Trophoblast cell (in vitro differentiated cells and primary cell): ENCODE results near the gene NUAK2.
A peak's percentile ranks its signal among the peaks of the same experiment; 100 is the strongest.

ENCODE experiments used
- DNase-seq, 2 donors: peaks; one replicate each; pipeline ENCODE4 v3.0.0-alpha.2; 2016
- H2AFZ ChIP-seq: 2 replicates; pipeline ENCODE4 v1.6.1; 2013; ENCODE audit warnings: low read length, moderate library complexity, mild to moderate bottlenecking; ENCODE audit not compliant: insufficient read depth, poor library complexity
- H2AK5ac ChIP-seq: 2 replicates; pipeline ENCODE4 v1.6.1; 2013; ENCODE audit warnings: mild to moderate bottlenecking, low read length
- H2BK120ac ChIP-seq: 2 replicates; pipeline ENCODE4 v1.6.1; 2013; ENCODE audit warnings: low read length, mild to moderate bottlenecking, moderate library complexity; ENCODE audit not compliant: insufficient read depth, poor library complexity
- H2BK12ac ChIP-seq: 2 replicates; pipeline ENCODE4 v1.6.1; 2013; ENCODE audit warnings: mild to moderate bottlenecking, low read length, moderate library complexity
- H2BK5ac ChIP-seq: 2 replicates; pipeline ENCODE4 v1.6.1; 2013; ENCODE audit warnings: low read length, low read depth, moderate library complexity, mild to moderate bottlenecking; ENCODE audit not compliant: poor library complexity
- H3K14ac ChIP-seq: 2 replicates; pipeline ENCODE4 v1.6.1; 2013; ENCODE audit warnings: mild to moderate bottlenecking, low read length
- H3K18ac ChIP-seq: 2 replicates; pipeline ENCODE4 v1.6.1; 2013; ENCODE audit warnings: mild to moderate bottlenecking, low read length
- H3K23ac ChIP-seq: 2 replicates; pipeline ENCODE4 v1.6.1; 2013; ENCODE audit warnings: low read length
- H3K27ac ChIP-seq: 2 replicates; pipeline ENCODE4 v1.5.1; 2013; ENCODE audit warnings: low read depth, mild to moderate bottlenecking, inconsistent platforms, low read length, moderate library complexity
- H3K27me3 ChIP-seq: 2 replicates; pipeline ENCODE4 v1.6.1; 2013; ENCODE audit warnings: inconsistent platforms, mild to moderate bottlenecking, low read length, moderate library complexity; ENCODE audit not compliant: insufficient read depth
- H3K36me3 ChIP-seq, 2 experiments: 1 replicate in 1 of 2; 2 replicates in 1 of 2; pipeline ENCODE4 v1.6.1; 2013; ENCODE audit warnings: low read length in 2 of 2, mild to moderate bottlenecking in 2 of 2, moderate library complexity in 1 of 2; ENCODE audit not compliant: insufficient read depth in 2 of 2, control insufficient read depth in 1 of 2
- H3K4ac ChIP-seq: 2 replicates; pipeline ENCODE4 v1.6.1; 2013; ENCODE audit warnings: low read depth, mild to moderate bottlenecking, low read length, moderate library complexity
- H3K4me1 ChIP-seq, 2 experiments: 1 replicate in 1 of 2; 2 replicates in 1 of 2; pipeline ENCODE4 v1.6.1; 2013; ENCODE audit warnings: low read length in 2 of 2, mild to moderate bottlenecking in 2 of 2, moderate library complexity in 1 of 2; ENCODE audit not compliant: insufficient read depth in 2 of 2, control insufficient read depth in 1 of 2
- H3K4me2 ChIP-seq: 2 replicates; pipeline ENCODE4 v1.6.1; 2013; ENCODE audit warnings: inconsistent platforms, mild to moderate bottlenecking, low read length, moderate library complexity
- H3K4me3 ChIP-seq: 2 replicates; pipeline ENCODE4 v1.5.1; 2013; ENCODE audit warnings: mild to moderate bottlenecking, low read depth, low read length, inconsistent platforms
- H3K79me1 ChIP-seq: one replicate; pipeline ENCODE4 v1.6.1; 2013; ENCODE audit warnings: low read length
- H3K79me2 ChIP-seq: 2 replicates; pipeline ENCODE4 v1.6.1; 2013; ENCODE audit warnings: low read length, mild to moderate bottlenecking; ENCODE audit not compliant: control insufficient read depth, insufficient read depth, poor library complexity
- H3K9ac ChIP-seq: 2 replicates; pipeline ENCODE4 v1.6.1; 2013; ENCODE audit warnings: mild to moderate bottlenecking, low read length
- H3K9me3 ChIP-seq: 2 replicates; pipeline ENCODE4 v1.6.1; 2013; ENCODE audit warnings: low read depth, mild to moderate bottlenecking, control low read depth, inconsistent platforms, low read length; ENCODE audit not compliant: insufficient read depth
- H4K12ac ChIP-seq: 2 replicates; pipeline ENCODE4 v1.6.1; 2013; ENCODE audit warnings: low read depth, mild to moderate bottlenecking, low read length, moderate library complexity
- H4K8ac ChIP-seq: 2 replicates; pipeline ENCODE4 v1.6.1; 2013; ENCODE audit warnings: low read depth, mild to moderate bottlenecking, low read length, moderate library complexity
- H4K91ac ChIP-seq: one replicate; pipeline ENCODE4 v1.6.1; 2013; ENCODE audit warnings: low read depth, mild to moderate bottlenecking, low read length, moderate library complexity
- WGBS: extraction: QIAGEN DNeasy Blood & Tissue Kit; methylation state at CpG from one replicate; pipeline ENCODE4 v1.1.7; 2013; ENCODE audit warnings: missing lambda C conversion rate; ENCODE audit not compliant: insufficient read length, insufficient coverage; ENCODE audit errors: extremely low coverage; 5-methylcytosine and 5-hydroxymethylcytosine counted together

Gene NUAK2

DNA sequence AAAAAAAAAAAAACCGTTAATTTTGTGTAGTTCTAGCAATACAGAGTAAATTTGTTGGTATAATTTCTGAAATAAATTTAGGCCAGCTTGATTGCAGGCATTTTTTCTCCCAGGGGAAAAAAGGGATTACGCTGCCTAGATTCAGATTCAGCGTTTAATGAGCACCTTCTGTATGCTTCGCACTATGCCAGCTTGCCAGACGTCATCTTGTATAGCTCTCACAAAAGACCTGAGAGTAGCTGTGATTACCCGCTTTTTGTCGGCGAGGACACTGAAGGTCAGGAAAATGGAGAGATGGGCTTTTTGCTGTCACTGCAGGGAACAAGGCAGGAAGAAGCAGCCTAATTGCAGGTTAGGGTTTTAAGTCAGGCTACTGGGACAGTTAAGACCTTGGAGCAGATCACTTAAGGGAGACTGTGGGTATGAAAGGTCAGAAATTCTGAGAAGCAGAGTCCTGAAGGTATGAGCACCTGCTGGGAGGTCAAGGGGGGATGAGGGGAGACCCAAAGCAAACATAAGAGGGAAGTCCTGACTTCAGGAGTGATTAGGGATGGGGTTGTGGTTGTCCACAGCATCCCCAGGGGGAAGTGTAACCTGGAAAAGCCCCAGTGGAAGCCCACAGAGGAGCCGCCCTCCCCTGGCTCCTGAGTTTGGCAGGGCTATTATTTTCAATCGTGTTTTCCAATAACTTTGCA is 54.8 kb downstream of the NUAK2 start:
- Histone ChIP-seq H3K27me3 (no peaks in the 10 kb centered on the region), H3K79me2 (no peaks in the 10 kb centered on the region), H3K9ac (no peak overlapping the region), H3K4ac (no peak overlapping the region), H3K4me3 (no peak overlapping the region), H3K4me1 (peaks cover 4 to 16% of the 10 kb centered on the region in 2 experiments), H3K18ac (no peak overlapping the region), H4K12ac (no peak overlapping the region), H2BK5ac (no peak overlapping the region), H3K36me3 (no peaks in the 10 kb centered on the region), H2AFZ (no peak overlapping the region), H4K91ac (no peak overlapping the region), H3K9me3 (no peaks in the 10 kb centered on the region), H2AK5ac (no peak overlapping the region), H3K4me2 (no peak overlapping the region), H3K27ac (no peak overlapping the region), H3K79me1 (peaks cover 3% of the 10 kb centered on the region), H2BK12ac (no peak overlapping the region), H3K14ac (no peak overlapping the region), H3K23ac (no peak overlapping the region), H4K8ac (no peak overlapping the region), H2BK120ac (no peak overlapping the region)
- DNase-seq, result no peak
- WGBS, result no CpG with 5 or more reads among the region's 10 CpGs

DNA sequence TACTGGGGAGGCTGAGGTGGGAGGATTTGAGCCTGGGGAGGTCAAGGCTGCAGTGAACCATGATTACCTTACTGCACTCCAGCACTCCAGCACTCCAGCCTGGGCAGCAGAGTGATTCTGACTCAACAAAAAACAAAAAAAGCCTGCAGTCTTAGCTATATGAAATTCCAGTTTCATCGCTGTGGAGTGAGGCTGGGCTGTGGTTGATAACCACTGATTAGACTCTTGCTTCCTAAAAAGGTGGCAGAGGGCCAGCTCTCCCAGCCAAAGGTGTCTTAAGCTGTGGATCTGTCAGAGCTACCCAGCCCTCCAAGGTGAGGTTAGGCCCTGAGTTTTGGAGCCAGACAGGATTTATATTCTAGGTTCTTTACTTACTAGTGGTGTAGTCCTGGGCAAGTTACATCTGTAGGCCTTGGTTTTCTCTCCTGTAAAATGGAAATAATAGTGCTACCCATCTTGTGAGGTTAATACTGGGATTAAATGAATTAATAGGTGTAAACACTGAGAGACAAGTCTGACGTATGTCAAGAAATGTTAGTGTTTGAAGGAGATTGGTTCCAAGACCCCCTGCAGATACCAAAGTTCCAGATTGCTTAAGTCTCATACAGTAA is 57.9 kb downstream of the NUAK2 start:
- Histone ChIP-seq H2AK5ac (no peak overlapping the region), H3K14ac (no peak overlapping the region), H4K8ac (no peak overlapping the region), H3K4ac (no peak overlapping the region), H3K23ac (no peak overlapping the region), H3K36me3 (no peaks in the 10 kb centered on the region), H3K9ac (no peak overlapping the region), H3K9me3 (no peaks in the 10 kb centered on the region), H2BK120ac (no peak overlapping the region), H3K4me3 (no peak overlapping the region), H3K27ac (no peak overlapping the region), H3K79me2 (no peaks in the 10 kb centered on the region), H2BK5ac (no peak overlapping the region), H4K91ac (no peak overlapping the region), H3K4me2 (no peak overlapping the region), H2AFZ (no peak overlapping the region), H2BK12ac (no peak overlapping the region), H3K27me3 (no peaks in the 10 kb centered on the region), H4K12ac (no peak overlapping the region), H3K4me1 (peaks cover 10 to 16% of the 10 kb centered on the region in 2 experiments), H3K79me1 (peaks cover 7% of the 10 kb centered on the region), H3K18ac (no peak overlapping the region)
- WGBS, result no CpG with 5 or more reads among the region's 2 CpGs
- no peak for DNase-seq

DNA sequence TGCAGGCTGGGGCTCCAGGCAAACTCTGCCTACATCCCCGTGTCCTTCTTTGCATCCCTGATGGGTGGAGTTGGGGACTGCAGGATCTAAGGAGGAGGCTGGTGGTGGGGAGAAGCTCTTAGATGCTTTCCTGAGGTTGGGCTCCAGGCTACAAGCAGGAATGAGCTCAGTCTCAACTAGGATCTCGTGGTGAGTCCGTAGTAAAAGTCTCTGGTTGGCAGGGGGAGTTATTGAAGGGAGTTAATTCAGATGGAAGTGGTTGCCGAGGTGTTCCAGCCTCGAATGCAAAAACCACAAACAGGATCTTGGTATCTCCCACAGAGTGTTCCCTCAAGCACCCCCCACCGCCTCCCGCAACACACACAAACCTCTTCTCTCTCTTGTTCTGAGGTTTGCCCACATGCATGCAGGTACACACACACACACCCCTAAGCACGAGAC is 58.8 kb downstream of the NUAK2 start:
- no peak overlapping the region for H2BK5ac ChIP-seq

DNA sequence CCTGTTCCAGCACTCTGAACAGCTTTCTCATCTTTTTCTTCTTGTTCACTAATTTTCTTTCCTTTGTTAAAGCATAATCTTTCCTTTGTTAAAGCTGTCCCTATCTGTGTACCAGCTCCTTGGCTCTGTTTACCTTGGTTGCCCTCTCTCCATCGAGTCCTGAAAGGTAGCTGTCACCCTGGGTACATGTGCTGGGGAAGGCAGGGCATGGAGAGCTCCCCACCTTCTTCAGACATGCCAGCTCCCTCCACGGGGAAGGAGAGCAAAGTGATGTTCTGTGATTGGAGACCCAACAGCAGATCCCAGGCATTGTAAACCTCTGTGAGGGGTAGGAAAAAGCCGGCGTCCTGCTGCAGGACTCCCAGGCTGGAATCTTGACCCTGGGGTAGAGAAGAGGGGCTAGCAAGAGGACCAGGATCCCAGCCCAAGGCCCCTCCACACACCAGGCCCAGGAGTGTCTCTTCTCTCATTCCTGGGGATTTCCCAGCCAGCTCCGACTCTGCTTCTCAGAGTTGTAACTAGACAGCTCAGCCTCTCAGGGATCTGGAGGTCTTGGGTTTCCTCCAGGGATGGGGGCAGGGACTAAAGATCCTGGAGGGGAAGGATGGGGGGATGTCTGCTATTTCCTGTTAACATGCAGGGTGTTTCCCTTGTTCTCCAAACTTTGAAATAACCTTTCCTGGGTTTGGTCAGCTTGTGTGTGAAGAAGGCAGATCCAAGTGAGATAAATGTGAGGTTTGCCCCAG is 59.4 kb downstream of the NUAK2 start:
- Histone ChIP-seq H4K91ac (peak overlapping the region; percentile 16), H4K8ac (no peak overlapping the region), H3K9me3 (no peaks in the 10 kb centered on the region), H3K9ac (no peak overlapping the region), H3K27ac (no peak overlapping the region), H2BK5ac (no peak overlapping the region), H3K23ac (no peak overlapping the region), H3K18ac (no peak overlapping the region), H3K4ac (no peak overlapping the region), H2AFZ (no peak overlapping the region), H3K4me3 (no peak overlapping the region), H3K36me3 (no peaks in the 10 kb centered on the region), H3K14ac (peak overlapping the region; percentile 34), H2AK5ac (no peak overlapping the region), H3K79me2 (no peaks in the 10 kb centered on the region), H3K4me1 (peaks cover 16 to 24% of the 10 kb centered on the region in 2 experiments), H2BK12ac (peak overlapping the region; percentile 51), H2BK120ac (no peak overlapping the region), H3K27me3 (no peaks in the 10 kb centered on the region), H3K79me1 (peaks cover 11% of the 10 kb centered on the region), H4K12ac (no peak overlapping the region), H3K4me2 (no peak overlapping the region)
- no peak for DNase-seq
- WGBS, result no CpG with 5 or more reads among the region's 5 CpGs

More for the DNA sequence above, 58.8 kb downstream of the NUAK2 start:
- H3K4ac ChIP-seq, result no peak overlapping the region
- H3K14ac ChIP-seq, result no peak overlapping the region
- peaks cover 16 to 24% of the 10 kb centered on the region in 2 experiments for H3K4me1 ChIP-seq
- no peak overlapping the region for H3K27ac ChIP-seq
- H2AK5ac ChIP-seq, result no peak overlapping the region
- no peak overlapping the region for H3K9ac ChIP-seq
- H4K91ac ChIP-seq, result no peak overlapping the region
- H2AFZ ChIP-seq, result no peak overlapping the region
- H4K12ac ChIP-seq, result no peak overlapping the region
- no peak for DNase-seq
- H3K9me3 ChIP-seq, result no peaks in the 10 kb centered on the region
- no peak overlapping the region for H3K4me3 ChIP-seq
- no peaks in the 10 kb centered on the region for H3K27me3 ChIP-seq
- no peak overlapping the region for H2BK12ac ChIP-seq
- peaks cover 11% of the 10 kb centered on the region for H3K79me1 ChIP-seq
- H3K79me2 ChIP-seq, result no peaks in the 10 kb centered on the region
- no peak overlapping the region for H4K8ac ChIP-seq
- H3K4me2 ChIP-seq, result no peak overlapping the region
- no CpG with 5 or more reads among the region's 8 CpGs for WGBS
- H3K36me3 ChIP-seq, result no peaks in the 10 kb centered on the region
- no peak overlapping the region for H3K23ac ChIP-seq
- H3K18ac ChIP-seq, result no peak overlapping the region
- H2BK120ac ChIP-seq, result no peak overlapping the region
